Keratinocyte (primary cell): ENCODE measurements around the gene DLG5.

ENCODE experiments used
- CTCF ChIP-seq, 3 experiments: IDR thresholded peaks in 1 of 3; conservative IDR thresholded peaks in 1 of 3; optimal IDR thresholded peaks in 1 of 3; 2 replicates in 2 of 3; 3 replicates in 1 of 3; pipeline versions ENCODE3 to v1.5.1; 2011; ENCODE audit warnings: low read length in 3 of 3, mild to moderate bottlenecking in 3 of 3, moderate library complexity in 2 of 3, control low read depth in 1 of 3, inconsistent platforms in 1 of 3; ENCODE audit not compliant: insufficient read depth in 2 of 3; ENCODE audit errors: extremely low read depth in 1 of 3
- EZH2 ChIP-seq: IDR thresholded peaks from one replicate; pipeline ENCODE4 v1.6.1; 2012; ENCODE audit warnings: inconsistent platforms, mild to moderate bottlenecking, low read length, moderate library complexity

GRCh38 chr10:77921395-77921794, 5.2 kb downstream of the DLG5 start:
- TF ChIP-seq CTCF (optimal IDR thresholded peaks at IDR 0.05 in 1 of 3, IDR thresholded peaks at IDR 0.05 in 1 of 3, conservative IDR thresholded peaks at IDR 0.05 in 1 of 3; ENCODE audit: extremely low read depth in 1 of 3, insufficient read depth in 2 of 3, low read length in 3 of 3) (no peak), EZH2 (no peak)
